Measurements from ENCODE around the gene ZNRF3. TPM values are rescaled to one million over a fixed set of nuclear protein-coding genes. Genes with fewer than 3 reads are reported as not detected.

ZNRF3 gene
- total RNA-seq, 1 donor from 2014 or later = 7.3 TPM

DNA sequence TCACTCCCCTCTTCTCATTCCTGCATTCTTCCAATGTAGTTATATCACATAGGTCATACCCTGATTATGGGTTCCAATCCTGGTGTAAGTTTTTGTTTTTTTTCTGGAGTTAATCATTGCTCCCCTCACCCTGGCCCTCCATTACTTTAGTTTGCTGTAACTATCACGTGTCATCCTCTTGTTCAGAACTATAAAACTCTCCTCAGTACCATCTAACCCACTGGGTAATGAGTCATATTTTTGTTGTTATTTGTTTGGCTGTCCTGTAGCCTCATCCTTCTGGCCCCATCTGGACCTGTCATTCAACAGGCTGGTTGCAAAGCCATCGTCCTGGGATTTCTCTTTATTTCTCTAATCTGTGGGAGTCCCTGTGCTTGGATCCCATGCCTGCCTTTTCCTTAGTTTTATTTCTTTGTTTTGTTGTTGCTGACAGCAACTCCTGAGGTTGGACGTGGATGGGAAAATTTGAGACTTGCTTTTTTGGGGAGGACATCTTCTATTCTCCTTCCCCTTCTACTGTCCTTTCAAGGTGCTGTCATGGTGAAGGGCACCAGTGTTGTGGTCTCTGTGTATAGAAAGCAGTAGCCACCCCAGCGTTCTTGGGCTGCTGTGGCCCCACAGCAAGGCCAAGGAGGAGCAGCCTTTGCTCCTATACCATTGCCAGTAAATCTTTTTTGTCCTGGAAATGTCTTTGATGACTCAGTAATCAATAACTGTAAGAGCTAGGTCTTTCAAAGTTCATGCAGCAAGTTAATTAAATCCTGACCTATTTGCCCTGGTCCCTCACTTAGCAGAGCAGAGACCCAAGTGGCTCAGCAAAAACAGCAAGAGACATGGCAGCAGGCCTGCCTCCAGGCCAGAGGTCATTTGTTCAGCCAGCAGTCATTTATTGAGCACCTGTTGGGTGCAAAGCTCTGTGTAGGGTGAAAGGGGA lies 95.8 kb downstream of the ZNRF3 start:
- FAIRE-seq = no peak

DNA sequence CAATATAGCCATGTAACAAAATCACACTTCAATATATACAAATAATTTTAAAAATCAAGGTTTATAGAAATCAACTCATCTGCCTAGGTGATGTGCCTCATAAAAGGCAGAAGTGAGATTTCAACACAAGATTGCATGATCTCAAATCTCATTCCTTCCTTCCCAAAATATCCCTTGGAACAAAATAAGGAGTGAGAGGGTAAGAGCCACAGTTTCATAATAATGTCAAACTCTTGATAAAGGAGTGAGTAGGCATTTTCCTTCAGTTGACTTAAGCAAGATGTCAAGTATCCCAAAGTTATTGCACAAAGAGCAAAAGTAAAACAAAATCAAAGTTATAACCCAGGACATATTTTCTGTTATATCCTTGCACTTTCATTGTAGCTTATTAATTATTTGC lies 97.0 kb downstream of the ZNRF3 start:
- no peak for DNase-seq (ENCODE audit: low spot score in 2 of 2)
- FAIRE-seq = no peak

More for the DNA sequence above, 95.8 kb downstream of the ZNRF3 start:
- DNase-seq (ENCODE audit: low spot score in 2 of 2) = no peak

DNA sequence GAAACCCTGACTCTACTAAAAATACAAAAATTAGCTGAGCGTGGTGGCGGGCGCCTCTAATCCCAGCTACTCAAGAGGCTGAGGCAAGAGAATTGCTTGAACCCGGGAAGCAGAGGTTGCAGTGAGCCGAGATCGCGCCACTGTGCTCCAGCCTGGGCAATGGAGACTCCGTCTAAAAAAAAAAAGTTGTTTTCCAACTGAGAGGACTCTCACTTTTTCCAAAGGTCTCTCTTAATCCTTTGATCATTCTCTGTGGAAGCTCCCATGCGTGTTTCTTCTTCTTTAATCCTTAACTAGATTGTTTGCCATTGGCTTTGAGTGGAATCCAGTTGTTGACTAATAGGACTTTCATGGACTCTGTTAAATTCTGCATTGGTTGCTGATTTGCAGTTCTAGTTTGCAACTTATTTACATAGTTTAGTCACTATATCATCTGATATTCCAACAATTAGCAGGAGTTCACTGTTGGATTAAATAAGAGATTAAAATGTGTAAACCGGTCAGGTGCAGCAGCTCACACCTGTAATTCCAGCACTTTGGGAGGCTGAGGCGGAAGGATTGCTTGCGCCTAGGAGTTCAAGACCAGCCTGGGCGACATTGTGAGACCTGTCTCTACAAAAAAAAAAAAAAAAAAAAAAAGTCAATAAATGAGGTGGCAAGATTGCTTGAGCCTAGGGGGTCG lies 98.6 kb downstream of the ZNRF3 start:
- FAIRE-seq = no peak
- no peak for DNase-seq (ENCODE audit: low spot score in 2 of 2)

DNA sequence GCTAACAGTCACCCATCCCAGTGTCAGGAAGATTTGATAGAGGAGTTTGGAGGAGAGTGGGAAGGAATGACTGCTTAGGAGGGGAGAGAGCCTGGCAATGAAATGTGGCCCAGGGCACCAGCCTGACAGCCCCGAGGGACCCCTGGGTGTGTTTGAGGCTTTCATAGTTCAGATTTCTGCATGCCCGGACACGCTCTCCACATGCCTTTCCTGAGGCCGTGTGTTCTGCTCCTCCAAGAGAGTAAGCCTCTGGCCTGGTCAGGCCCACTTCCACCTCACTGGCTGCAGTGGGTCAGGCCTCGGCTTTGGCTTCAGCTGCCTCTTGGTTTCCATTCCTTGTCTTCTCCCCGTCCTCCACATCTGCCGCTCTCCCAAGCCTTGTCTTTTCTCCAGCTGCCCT lies 99.8 kb downstream of the ZNRF3 start:
- DNase-seq (ENCODE audit: low spot score in 2 of 2) (no peak), FAIRE-seq (no peak)

DNA sequence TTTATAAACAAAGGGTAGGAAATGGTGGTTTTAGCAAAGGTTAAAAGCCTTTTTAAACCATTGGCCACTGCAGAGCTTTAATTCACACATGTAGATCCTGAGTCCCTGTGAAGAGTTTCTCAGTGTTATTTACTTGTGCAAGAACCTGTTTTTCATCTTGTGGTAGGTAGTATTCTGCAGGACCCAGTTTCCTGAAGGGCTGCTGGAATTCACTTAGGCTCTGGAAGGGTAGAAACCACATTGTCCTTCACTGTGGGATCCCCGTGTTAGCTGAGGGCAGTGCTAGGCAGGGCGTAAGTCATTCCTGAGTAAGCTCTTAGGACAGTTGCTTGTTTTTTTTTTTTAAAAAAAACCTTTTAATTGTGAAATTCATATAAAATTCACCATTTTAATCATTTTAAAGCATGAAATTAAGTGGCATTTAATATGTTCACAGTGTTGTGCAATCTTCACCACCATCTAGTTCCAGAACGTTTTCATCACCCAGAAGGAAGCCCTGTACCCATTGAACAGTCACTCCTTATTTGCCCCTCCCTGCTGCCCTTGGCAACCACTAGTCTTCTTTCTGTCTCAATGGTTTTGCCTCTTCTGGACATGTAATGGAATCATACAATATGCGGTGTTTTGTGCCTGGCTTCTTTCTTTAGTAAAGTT lies 100.5 kb downstream of the ZNRF3 start:
- no peak for FAIRE-seq
- DNase-seq (ENCODE audit: low spot score in 2 of 2) = no peak

DNA sequence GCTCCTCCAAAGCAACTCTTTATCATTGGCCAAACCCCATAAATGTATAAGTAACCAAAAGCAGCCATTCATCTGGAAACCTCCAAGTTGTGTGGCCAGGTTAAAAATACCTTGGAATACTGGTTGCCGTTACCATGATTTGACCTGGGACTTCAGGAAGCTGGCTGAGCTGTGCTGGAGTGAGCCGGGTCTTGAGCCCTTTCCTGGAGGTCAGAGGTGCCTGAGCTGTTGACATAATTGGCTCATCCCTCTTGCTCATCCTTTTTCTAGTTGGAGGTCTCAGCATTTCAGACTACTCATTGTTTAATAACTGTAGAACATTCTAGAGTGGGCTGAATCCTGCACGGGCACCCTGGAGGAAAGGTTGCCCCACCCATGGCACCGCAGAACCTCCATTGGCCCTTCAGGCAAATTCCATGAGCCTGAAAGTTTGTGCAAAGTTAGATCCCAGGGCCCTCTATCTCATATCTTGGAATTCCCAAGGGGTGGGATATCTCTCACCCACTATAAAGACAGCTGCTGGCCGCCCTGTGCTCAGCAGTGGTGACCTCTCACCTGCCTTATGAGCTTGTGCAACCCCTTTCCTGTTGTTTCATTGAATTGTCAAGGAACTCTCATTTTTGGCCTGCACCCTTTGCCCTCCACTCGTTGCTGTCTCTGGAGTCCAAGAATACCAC lies 101.2 kb downstream of the ZNRF3 start:
- DNase-seq (ENCODE audit: low spot score in 2 of 2) = no peak
- FAIRE-seq = no peak

DNA sequence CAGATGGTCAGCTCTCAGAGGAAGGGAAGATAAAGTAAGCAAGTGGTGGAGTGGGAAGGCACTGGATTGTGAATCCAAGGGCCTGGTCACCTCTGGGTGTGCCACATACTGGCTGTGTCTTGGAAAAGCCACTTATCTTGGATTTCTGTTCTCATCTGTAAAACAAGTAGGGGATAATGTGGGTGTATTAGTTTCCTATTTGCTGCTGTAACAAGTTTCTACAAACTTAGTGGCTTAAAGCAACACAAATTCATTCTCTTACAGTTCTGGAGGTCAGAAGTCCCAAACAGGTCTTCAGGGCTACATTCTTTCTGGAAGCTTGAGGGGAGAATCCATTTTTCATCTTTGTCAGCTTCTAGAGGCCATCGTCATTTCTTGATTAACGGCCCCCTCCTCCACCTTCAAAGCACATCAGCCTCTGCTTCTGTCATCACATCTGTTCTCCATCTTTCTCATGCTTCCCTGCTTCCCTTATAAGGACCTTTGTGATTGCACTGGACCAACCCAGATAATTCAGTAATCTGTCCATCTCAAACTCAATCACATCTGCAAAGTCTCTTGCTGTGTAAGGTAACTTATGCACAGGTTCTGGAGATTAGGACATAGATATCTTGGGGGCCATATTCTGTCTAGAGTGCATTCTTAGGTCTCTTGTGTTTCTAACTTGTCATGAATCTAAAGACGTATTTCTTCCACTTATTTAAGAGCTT lies 102.4 kb downstream of the ZNRF3 start:
- DNase-seq (ENCODE audit: low spot score in 2 of 2) = no peak
- FAIRE-seq = no peak

DNA sequence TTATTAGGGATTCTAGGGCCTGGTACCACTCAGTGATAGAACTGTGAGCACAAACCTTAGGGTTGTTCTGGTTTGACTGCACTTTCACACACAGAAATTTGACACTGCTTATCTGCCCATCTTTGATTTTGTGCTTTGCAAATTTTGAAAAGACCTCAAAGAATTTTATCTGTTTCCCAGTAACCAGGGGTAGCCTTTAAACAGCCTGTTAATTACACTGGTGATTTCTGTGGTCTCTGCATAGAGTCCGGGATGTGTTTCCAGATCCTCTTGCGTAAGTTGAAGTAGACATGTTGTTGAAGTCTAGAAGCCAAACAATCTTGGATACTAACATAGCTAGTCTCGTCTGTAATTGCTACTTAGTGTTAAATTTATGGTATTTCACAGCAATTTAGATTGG lies 103.0 kb downstream of the ZNRF3 start:
- FAIRE-seq = no peak
- no peak for DNase-seq (ENCODE audit: low spot score in 2 of 2)

DNA sequence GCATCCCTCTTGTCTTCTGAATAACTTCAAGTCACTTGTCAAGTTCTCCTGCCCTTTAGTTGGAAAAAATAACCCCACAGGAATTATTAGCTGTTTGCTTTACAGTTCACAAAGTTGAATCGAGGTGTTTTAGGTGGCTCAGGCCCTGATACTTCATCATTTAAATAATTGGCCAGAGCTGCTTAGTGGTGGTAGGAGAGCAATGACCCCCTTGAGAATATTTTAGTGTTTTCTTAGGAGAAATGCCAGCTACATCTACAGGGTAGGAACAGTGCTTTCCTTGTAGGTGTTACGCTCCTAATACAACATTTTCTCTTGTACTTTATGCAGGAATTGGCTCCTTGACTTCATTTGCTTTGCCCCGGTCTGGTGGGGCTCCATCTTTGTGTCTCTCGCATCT lies 105.1 kb downstream of the ZNRF3 start:
- no peak for FAIRE-seq
- no peak for DNase-seq (ENCODE audit: low spot score in 2 of 2)

DNA sequence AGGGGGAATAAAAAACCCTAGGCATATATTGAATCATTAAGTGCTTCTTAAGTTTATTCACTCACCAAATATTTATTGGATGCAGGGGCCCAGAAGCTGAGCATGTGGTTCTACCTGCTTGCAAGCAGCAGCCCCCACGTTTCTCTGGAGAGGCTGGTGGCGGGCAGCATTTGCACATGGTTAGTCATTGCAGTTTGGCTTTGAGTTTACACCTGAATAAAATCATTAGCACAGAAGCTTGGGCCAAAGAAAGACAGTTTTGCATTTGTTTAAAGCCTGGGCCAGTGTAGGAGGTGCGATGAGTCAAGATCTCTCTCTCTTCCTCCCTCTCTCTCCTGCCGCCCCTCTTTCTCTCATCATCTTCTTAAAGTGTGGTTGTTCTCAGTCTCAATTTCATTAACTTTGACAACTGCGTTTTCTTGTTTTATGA lies 105.7 kb downstream of the ZNRF3 start:
- DNase-seq (ENCODE audit: low spot score in 2 of 2) = no peak
- no peak for FAIRE-seq

DNA sequence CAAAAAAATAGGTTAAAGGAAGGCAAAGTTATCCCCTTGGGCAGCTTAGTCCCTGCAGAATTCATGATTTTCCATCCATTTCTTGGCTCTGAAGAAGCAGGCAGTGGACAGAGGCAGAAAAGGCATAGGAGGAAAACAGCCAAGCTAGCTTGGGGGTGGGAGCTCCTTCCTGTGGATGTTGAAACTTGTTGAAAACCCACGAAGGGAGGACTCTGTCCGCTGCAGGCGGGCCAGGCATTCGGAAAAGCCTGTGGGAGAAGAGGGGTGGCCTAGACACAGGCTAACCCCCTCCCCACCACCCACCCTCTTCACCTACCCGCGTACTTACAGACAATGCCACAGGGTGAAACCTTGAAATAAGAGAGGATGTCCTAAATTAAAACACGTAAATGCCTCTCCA lies 106.1 kb downstream of the ZNRF3 start:
- no peak for DNase-seq (ENCODE audit: low spot score in 2 of 2)
- FAIRE-seq = no peak

DNA sequence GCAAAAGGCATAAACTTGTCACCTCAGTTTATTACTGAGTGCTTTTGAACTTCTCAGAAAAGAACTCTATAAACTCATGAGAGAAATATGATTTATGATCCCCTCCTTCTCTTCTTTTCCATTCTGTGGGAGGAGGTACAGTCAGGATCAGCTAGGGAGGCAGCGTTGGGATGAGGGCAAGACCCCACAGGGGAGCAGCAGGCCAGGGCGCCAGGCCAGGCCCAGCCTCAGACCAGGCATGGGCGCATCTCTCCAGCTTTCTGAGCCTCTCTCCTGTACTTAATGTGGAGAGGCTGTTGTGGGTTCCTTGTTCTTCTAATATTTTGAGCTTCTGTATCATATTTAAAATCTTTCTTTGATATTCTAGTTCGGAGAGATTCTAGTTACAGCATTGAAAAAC lies 106.5 kb downstream of the ZNRF3 start:
- no peak for FAIRE-seq
- no peak for DNase-seq (ENCODE audit: low spot score in 2 of 2)

DNA sequence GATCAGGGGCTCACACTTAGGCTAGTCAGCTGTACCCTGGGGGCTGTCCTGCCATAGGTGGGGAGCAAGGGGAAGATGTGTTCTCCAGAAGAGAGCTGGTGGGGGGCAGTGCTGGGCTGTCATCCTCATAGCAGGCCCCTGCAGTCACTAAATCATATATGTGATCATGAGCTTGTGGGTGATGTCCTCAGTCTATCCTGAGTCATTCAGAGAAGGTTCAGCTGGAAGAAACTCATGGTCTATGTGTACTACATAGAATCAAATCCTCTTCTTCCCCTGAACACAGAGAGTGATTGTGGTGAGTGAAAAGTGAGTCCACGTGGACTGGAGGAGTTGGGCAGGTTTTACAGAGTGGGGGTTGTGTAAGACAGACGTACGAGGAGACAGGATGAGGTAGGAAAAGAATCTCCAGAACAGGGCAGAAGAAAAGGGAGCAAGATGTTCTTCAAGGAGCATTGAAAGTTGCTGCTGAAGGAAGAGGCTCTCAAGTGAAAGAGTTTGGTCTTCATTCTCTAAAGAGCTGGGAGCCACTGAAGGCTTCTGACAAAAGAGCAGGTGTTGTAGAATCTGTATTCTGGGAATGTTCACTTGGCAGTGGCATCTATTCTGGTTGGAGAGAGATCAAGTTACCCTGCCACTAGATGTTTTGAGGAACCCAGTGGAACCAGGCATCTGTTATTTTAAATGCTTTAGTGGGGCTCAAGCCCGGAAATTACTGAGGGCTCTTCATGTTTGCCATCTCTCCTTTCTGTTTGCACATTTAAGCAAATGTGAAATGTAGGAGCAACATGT lies 109.4 kb downstream of the ZNRF3 start:
- FAIRE-seq (no peak), DNase-seq (ENCODE audit: low spot score in 2 of 2) (no peak)

DNA sequence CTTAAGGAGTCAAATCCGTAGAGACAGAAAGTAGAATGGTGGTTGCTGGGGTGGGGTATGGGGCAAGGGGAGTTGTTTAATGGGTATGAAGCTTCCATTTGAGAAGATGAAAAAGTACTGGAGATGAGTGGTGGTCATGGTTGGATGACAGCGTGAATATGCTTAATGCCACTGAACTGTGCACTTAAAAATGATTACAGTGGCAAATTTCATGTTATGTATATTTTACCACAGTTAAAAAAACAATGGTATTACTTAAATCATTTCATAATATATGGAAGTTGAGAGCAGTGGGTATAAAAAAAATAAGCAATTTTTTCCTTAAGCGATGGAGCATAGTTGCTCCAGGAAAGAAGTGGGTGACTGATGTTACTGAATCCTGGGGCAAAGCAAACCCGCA lies 111.2 kb downstream of the ZNRF3 start:
- DNase-seq (ENCODE audit: low spot score in 2 of 2) (no peak), FAIRE-seq (no peak)

DNA sequence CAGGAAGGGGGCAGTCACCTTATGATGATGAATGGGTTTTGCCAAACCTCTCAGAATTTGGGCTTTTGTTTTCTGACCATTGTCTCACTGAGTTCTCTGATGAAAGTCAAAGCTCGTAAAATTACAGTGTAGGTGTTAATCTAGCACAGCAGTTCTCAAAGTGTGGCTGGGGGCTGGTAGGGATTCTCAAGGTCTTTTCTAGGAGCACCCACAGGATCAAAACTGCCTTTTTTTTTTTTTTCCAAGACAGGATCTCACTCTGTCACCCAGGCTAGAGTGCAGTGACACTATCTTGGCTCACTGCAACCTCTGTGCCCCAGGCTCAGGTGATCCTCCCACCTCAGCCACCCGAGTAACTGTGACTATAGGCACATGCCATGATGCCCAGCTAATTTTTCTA lies 112.2 kb downstream of the ZNRF3 start:
- DNase-seq (ENCODE audit: low spot score in 2 of 2) = no peak
- FAIRE-seq = no peak

DNA sequence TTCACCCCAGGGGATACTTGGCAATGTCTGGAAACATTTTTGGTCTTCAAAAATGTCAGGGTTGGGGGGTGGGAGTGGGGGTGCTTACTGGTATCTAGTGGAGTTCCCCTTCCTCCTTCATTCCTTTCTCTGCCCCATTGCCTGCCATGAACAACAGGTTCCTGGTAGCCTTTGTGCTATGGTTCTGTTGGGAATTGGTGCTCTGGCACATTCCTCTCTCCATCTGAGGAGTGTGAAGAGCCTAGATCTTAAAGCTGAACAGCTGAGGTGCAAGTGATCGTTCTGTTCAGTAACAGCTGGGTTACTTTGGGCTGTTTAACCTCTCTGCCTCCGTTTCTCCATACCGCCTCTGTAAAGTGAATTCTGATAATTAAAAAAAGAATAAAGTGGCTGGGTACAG lies 114.0 kb downstream of the ZNRF3 start:
- no peak for FAIRE-seq
- DNase-seq (ENCODE audit: low spot score in 2 of 2) = no peak

DNA sequence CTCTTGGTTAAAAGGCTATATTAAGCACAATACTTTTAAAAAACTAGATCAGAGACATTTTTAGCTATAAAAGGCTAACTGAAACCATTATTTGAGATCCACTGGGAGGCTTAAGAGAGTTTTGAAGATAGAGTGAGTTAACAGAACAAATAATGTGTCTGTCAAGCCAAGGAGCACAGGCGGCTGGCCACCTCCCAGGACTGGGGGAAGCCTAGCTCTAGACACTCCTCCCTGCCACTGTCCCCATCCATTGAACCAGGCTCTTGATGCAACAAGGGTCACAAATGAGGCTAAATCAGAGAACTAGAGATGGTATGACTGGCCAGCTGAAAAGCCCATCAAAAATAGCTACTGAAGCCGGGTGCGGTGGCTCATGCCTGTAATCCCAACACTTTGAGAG lies 115.3 kb downstream of the ZNRF3 start:
- FAIRE-seq (no peak), DNase-seq (ENCODE audit: low spot score in 2 of 2) (no peak)

DNA sequence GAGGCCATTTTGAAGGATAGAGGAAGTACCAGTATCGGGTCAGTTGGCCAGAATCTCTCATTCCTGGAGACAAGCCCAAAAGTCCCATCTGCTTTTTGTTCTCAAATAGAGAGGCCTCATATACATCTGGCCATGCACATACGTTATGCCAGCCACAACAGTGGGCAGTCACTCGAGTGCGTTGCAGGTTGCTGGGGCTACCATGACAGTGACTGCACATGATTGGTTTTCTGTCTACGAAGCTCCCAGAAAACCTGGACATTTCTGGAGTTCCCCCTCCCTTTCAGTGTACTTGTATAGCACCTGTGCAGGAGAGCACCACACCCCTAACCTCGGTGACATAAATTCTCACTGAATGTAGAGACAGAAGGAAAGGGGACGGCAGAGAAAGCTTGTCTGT lies 116.1 kb downstream of the ZNRF3 start:
- DNase-seq (ENCODE audit: low spot score in 2 of 2) (no peak), FAIRE-seq (no peak)

DNA sequence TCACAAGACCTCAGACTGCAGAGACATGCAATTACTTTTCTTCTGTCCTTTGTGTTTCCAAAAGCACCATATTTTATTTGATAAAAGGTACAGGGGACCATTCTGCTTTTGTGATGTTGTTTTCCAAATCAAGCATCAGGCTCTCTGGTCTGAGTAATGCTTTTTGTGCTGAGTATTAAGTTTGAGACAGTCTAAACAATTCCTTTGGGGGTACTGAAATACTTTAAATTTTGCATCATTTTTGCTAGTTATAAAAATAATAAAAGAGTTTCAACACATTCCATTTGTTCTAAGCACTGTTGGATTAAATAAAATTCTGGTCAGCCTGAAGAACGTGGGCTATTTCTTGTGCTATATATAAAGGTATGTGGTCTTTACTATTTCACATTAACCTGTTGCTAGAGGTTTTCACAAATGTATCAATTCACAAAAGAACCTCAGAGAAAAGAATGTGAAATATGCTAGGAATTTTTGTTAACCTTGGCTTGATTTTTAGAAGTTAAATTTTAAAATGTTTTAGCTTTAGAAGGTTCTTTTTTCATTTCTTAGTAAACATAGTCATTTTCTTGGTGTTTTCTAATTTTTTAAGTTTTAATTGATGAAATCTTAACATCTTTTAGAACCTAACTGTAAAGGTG lies 116.7 kb downstream of the ZNRF3 start:
- FAIRE-seq (peak; percentile 13), DNase-seq (ENCODE audit: low spot score in 2 of 2) (no peak)
